Natural killer cell treated with Interleukin-12 subunit alpha and Interleukin-12 subunit beta and Interleukin-15 and Interleukin-18, amount 100 ng/mL, for 72 hours (primary cell): Measurements from ENCODE around the gene MON1B. TPM values are rescaled to one million over a fixed set of nuclear protein-coding genes. Genes with fewer than 3 reads are reported as not detected.
"Not testable (repeated sequence)": the region's sequence is repeated elsewhere in the genome, so short reads cannot be mapped to it uniquely, and the experiment has no call there.

ENCODE experiments used
- ATAC-seq, 2 donors: fragments of 150-1000 bp; cut with Tn5 transposase in 1 of 2; sonication (Bioruptor Pico), chemical (Tn5 transposase) in 1 of 2; 2 replicates each; pipeline ENCODE4 v1.10.0; 2021
- DNase-seq: peaks from one replicate; pipeline ENCODE4 v3.0.0; 2022; ENCODE audit warnings: low spot score
- H3K27ac Mint-ChIP-seq, 2 donors: 1 replicate in 1 of 2; 2 replicates in 1 of 2; pipeline ENCODE4 v1.8.0; 2022; ENCODE audit warnings: mixed read lengths in 2 of 2, mild to moderate bottlenecking in 1 of 2, moderate library complexity in 1 of 2
- H3K27me3 Mint-ChIP-seq, 2 donors: 1 replicate in 1 of 2; 2 replicates in 1 of 2; pipeline ENCODE4 v1.8.0; 2022; ENCODE audit warnings: mixed read lengths in 2 of 2
- H3K36me3 Mint-ChIP-seq: one replicate; pipeline ENCODE4 v1.8.0; 2022; ENCODE audit warnings: mixed read lengths
- H3K4me1 Mint-ChIP-seq, 2 donors: 1 replicate in 1 of 2; 2 replicates in 1 of 2; pipeline ENCODE4 v1.8.0; 2022; ENCODE audit warnings: low read depth in 2 of 2, mixed read lengths in 2 of 2, mild to moderate bottlenecking in 1 of 2
- H3K4me3 Mint-ChIP-seq: one replicate; pipeline ENCODE4 v1.8.0; 2022; ENCODE audit warnings: mixed read lengths
- H3K9me3 Mint-ChIP-seq: 2 replicates; pipeline ENCODE4 v1.8.0; 2022; ENCODE audit warnings: mixed read lengths
- total RNA-seq, 2 donors: library from RNA; stranded (reverse); gene quantifications; one replicate each; pipeline ENCODE4 v1.2.3, GENCODE V29; 2022

The MON1B gene
- total RNA-seq, 2 donors from 2014 or later, result 87.7 to 108 TPM

DNA sequence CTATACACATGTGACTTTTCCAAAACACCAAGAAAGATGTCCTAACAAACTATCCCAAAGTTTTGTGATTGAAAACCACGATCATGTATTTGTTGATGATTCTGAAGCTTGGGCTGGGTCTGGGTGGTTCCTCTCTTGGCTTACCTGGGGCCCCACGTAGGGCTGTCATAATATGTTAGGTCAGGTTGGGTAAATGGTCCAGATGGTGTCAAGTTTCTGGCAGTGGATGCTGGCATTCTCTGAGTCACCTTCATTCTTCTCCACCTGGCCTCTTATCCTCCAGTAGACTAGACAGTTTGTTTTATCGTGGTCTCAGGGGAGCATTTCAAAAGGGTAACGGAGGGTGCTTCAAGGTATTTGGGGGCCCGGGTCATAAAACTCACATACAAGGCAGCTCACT lies 47.6 kb downstream of the MON1B start:
- ATAC-seq, result no peak
- no peak for DNase-seq
- H3K4me3 Mint-ChIP-seq, result no peak overlapping the region

DNA sequence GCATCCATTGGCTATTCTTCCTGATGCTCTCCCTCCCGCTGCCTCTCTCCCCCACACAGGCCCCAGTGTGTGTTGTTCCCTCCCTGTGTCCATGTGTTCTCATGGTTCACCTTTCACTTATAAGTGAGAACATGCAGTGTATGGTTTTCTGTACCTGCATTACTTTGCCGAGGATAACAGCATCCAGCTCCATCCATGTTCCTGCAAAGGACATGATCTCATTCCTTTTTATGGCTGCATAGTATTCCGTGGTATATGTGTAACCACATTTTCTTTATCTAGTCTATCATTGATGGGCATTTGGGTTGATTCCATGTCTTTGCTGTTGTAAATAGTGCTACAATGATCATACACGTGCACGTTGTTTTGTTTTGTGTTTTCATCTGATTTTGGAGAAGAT lies 51.5 kb downstream of the MON1B start:
- H3K27ac Mint-ChIP-seq, H3K4me1 Mint-ChIP-seq, ATAC-seq, H3K4me3 Mint-ChIP-seq, DNase-seq, H3K9me3 Mint-ChIP-seq, H3K36me3 Mint-ChIP-seq: not testable (repeated sequence)
- H3K27me3 Mint-ChIP-seq, result peaks cover 0 to 21% of the 10 kb centered on the region in 2 donors

More for the DNA sequence above, 47.6 kb downstream of the MON1B start:
- Mint-ChIP-seq H3K4me1 (peaks cover 0 to 5% of the 10 kb centered on the region in 2 donors), H3K9me3 (no peaks in the 10 kb centered on the region), H3K36me3 (no peaks in the 10 kb centered on the region), H3K27me3 (peaks cover 10 to 24% of the 10 kb centered on the region in 2 donors), H3K27ac (no peak overlapping the region)

DNA sequence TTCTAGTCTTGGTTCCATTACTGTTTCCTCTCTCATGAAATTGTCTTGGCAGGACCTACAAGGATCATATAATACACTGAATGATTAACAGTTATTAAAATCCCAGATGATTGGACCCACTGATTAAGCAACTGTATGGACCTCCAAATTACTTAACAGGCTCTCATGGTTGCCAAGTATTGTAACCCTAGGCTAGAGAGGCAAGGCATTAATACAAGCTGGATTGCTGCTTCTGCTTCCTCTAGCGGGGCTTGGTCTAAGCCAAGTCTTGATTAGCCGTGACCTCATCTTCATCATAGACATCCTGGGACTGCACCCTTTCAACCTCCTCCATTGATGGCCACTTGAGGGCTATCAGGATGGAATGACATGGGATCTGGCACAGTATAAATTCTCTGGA lies 55.2 kb downstream of the MON1B start:
- Mint-ChIP-seq H3K27ac (no peak overlapping the region), H3K9me3 (no peaks in the 10 kb centered on the region), H3K4me3 (no peak overlapping the region), H3K4me1 (peaks cover 0 to 2% of the 10 kb centered on the region in 2 donors), H3K36me3 (no peaks in the 10 kb centered on the region), H3K27me3 (peaks cover 0 to 13% of the 10 kb centered on the region in 2 donors)
- ATAC-seq (no peak), DNase-seq (no peak)

DNA sequence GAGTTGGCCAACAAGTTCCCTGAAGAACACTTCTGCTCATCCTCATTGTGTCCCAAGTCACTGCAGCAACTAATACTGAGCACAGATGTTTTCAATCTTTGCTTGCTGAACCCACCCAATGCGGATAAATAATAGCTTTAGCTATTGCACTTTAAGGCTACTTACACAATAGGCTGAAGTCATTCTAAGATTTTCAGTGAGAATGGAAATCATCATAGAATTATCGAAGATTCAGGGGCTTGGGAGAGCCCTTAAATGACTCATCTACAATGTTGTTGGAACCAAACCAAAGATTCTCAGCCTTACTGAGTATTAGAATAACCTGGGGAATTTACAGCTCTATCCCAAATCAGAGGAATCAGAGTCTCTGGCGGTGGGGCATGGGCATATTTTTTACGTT lies 59.4 kb downstream of the MON1B start:
- DNase-seq (no peak), ATAC-seq (no peak)
- Mint-ChIP-seq H3K27ac (no peak overlapping the region), H3K4me3 (no peak overlapping the region), H3K36me3 (no peaks in the 10 kb centered on the region), H3K9me3 (no peaks in the 10 kb centered on the region), H3K4me1 (peaks cover 0 to 2% of the 10 kb centered on the region in 2 donors), H3K27me3 (peaks cover 2 to 9% of the 10 kb centered on the region in 2 donors)

Other genes starting within 250 kb of the MON1B start
- 1 to 10 TPM; 3.9 to 5.3 TPM for gene SYCE1L, start 8.2 kb downstream of the MON1B start, total RNA-seq
- gene ADAMTS18, start 243.8 kb downstream of the MON1B start, total RNA-seq, result not detected